GM12892 (cell line): ENCODE results near the gene FBXO44.

Experiments used
- POLR2A ChIP-seq: IDR thresholded peaks from 2 replicates; pipeline ENCODE4 v1.6.1; 2011; ENCODE audit warnings: low read depth, low read length, control low read depth
- POLR2AphosphoS5 ChIP-seq: IDR thresholded peaks from 2 replicates; pipeline ENCODE4 v1.6.1; 2011; ENCODE audit warnings: low read depth, low read length, control low read depth

GRCh38 chr1:11701981-11702803 is 47.5 kb downstream of the FBXO44 start:
- no peak for TF ChIP-seq POLR2AphosphoS5
- TF ChIP-seq POLR2A = no peak
